H4 (cell line): ENCODE results near the gene KXD1. TPM values are rescaled to one million over a fixed set of nuclear protein-coding genes. Genes with fewer than 3 reads are reported as not detected.
"Not testable (repeated sequence)": the region's sequence is repeated elsewhere in the genome, so short reads cannot be mapped to it uniquely, and the experiment has no call there.

ENCODE experiments used
- DNase-seq: peaks from one replicate; pipeline ENCODE4 v3.0.0-alpha.2; 2015; ENCODE audit warnings: low spot score
- total RNA-seq: library from RNA; depleted of rRNA; stranded (reverse); fragments of >200 nt; shearing (Covaris generic); gene quantifications from 2 replicates; pipeline ENCODE4 v1.2.3, GENCODE V29; 2014; rRNA removed

Gene KXD1
- total RNA-seq: 139 and 150 TPM in 2 replicates

GRCh38 chr19:18557411-18558201 lies at the start of gene KXD1:
Gene KXD1, plus strand, starts transcription at chr19:18557870. Its CDS starts 4,187 bp downstream, at chr19:18562057.
- peak; percentile 99 for DNase-seq

- no peak for DNase-seq
These were observed 49.1 kb upstream of the KXD1 start for GRCh38 chr19:18508585-18508984.

GRCh38 chr19:18510216-18510615 lies 47.5 kb upstream of the KXD1 start:
- DNase-seq: no peak

- no peak for DNase-seq
These were observed 43.8 kb upstream of the KXD1 start for GRCh38 chr19:18513868-18514267.

GRCh38 chr19:18514800-18515682 lies 42.6 kb upstream of the KXD1 start:
- DNase-seq: no peak

- DNase-seq: no peak
These were observed 41.7 kb upstream of the KXD1 start for GRCh38 chr19:18515959-18516358.

GRCh38 chr19:18517606-18518005 lies 40.1 kb upstream of the KXD1 start:
- DNase-seq: no peak

- no peak for DNase-seq
These were observed 39.0 kb upstream of the KXD1 start for GRCh38 chr19:18518639-18519038.

- DNase-seq: peak; percentile 84
These were observed 37.5 kb upstream of the KXD1 start for GRCh38 chr19:18519962-18520847.

GRCh38 chr19:18520848-18521691 lies 36.6 kb upstream of the KXD1 start:
- DNase-seq: no peak

- DNase-seq: no peak
These were observed 36.0 kb upstream of the KXD1 start, which contains the start of gene ELL for GRCh38 chr19:18521692-18522123. Gene ELL, minus strand, starts transcription at chr19:18522070. Its CDS starts 15 bp downstream, at chr19:18522055.

- DNase-seq: peak; percentile 100
These were observed 35.4 kb upstream of the KXD1 start for GRCh38 chr19:18522124-18522861.

GRCh38 chr19:18522862-18523440 lies 34.7 kb upstream of the KXD1 start:
- not testable (repeated sequence) for DNase-seq

GRCh38 chr19:18523841-18524240 lies 33.8 kb upstream of the KXD1 start:
- no peak for DNase-seq

- no peak for DNase-seq
These were observed 31.4 kb upstream of the KXD1 start for GRCh38 chr19:18526316-18526715.

- no peak for DNase-seq
These were observed 27.9 kb upstream of the KXD1 start for GRCh38 chr19:18529782-18530181.

GRCh38 chr19:18531485-18531884 lies 26.2 kb upstream of the KXD1 start:
- no peak for DNase-seq

GRCh38 chr19:18532168-18532890 lies 25.3 kb upstream of the KXD1 start:
- DNase-seq: no peak

GRCh38 chr19:18533058-18533457 lies 24.6 kb upstream of the KXD1 start:
- DNase-seq: no peak
